GM15510 (cell line): ENCODE data around the gene GPR34.

Source experiments
- POLR2A ChIP-seq: IDR thresholded peaks from 3 replicates; pipeline ENCODE4 v1.6.1; 2011; ENCODE audit warnings: borderline replicate concordance; ENCODE audit not compliant: insufficient read length; ENCODE audit errors: extremely low read depth

The GPR34 gene

DNA sequence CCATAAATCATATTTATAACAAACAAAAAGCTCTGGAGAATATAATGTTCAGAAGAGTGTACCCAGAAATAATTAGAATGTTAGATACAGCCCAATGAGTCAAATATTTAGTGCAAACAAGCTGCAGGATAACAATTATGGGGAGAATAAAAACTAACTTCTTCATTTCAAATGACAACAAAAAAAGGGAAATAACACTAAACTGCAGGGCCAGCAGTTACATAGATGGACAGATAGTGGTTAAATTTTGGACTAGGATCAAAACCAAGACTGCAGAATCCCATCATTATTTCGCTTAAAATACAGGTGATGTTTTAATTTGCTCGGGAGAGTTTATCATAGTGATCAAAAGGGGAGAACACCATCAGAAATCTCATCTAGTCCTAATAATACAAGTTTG is 617 bp upstream of the GPR34 start:
- no peak for TF ChIP-seq POLR2A

GRCh38 chrX:41689711-41690110 is 938 bp downstream of the GPR34 start:
- TF ChIP-seq POLR2A = no peak

DNA sequence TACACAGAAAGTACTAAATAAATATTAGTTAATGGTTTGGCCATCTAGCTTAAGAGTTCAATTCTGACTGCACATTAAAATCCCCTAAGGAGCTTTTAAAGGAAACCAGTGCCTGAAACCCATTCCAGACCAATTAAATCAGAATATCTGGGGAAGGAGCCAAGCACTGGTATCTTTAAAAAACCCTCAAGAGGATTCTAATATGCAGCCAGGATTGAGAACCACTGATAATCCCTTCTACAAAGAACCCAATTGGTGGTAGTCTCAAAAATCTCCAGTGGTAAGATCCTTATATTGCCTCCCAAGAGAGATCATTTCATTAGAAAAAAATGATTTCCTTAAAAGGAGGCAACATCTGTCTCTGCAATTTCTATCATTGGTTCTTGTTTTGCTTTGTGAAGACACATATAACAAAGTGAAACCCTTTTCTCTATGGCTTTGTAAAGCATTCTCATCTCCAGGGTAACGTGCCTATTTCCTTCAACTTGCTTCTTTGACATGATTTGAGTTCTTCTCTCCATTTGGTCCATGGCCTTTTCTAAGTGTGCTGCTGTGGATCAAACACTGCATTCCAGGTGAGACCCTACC is 3.5 kb downstream of the GPR34 start:
- TF ChIP-seq POLR2A = no peak

- no peak for TF ChIP-seq POLR2A
Measured at GRCh38 chrX:41693024-41693423, 4.3 kb downstream of the GPR34 start.

GRCh38 chrX:41695426-41695825 is 6.7 kb downstream of the GPR34 start:
- no peak for TF ChIP-seq POLR2A

DNA sequence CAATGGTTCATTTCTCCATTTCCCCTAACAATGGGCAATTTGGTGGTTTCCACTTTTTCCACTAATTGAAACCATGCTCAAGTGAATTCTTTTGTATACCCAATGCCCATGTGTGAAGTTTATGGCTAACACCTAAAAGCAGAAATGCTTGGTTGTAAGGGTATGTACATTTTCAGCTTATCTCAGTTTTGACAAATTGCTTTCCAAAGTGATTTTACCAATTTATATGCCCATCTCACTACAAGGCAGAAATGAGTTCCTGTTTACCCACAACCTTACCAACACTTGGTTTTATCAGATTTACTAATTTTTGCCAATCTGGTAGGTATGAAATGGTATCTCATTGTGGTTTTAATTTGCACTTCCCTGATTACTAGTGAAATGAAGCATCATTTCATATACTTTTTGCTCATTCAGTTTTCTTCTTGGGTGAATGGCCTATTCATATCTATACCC is 14.8 kb downstream of the GPR34 start:
- TF ChIP-seq POLR2A = no peak

DNA sequence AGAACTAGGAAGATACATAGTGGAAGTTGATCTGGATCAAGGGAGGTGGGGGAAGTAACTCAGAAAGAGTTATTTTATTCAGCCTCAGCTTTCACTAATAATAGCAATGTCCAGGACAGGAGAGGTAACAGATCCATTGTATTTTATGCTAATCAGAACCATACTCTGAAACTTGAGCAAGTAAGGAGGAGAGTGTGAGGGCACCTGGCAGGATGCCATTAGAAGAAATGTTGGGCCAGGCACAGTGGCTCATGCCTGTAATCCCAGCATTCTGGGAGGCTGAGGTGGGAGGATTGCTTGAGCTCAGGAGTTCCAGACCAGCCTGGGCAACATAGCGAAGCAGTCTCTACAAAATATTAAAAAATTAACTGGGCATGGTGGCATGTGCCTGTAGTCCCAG is 16.3 kb downstream of the GPR34 start:
- TF ChIP-seq POLR2A = no peak

DNA sequence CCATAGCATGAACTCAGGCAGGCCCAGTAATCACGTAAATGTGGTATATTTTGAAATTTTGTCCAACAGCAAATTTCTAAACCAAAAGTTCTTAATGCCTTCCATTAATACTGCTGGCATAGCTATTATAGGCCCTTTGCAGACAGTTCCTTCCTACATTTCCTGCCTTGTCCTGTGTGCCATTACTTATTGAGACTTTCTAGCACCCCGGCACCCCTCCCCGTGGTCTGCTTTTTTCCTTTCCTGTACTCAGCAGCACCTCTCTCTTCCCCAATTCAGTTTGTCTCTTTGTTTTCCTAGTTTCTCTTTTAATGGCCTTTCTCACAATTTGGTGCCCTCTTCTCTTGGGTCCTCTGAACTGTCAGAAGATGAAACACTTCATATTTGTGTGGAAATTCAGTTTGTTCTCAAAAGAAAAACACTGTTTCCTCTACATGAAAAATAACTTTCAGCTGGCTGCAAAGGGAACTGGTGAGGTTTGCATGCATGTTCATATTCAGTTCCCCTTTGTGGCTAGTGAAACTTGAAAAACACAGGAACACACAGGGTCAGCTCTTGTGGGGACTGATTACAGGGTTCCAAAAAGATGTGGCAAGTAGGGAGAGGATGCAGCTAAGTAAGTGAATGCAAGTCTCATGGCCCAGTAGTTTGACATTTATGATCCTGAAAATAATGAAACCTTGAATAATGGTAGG is 17.1 kb downstream of the GPR34 start:
- no peak for TF ChIP-seq POLR2A

GRCh38 chrX:41707218-41707617 is 18.4 kb downstream of the GPR34 start:
- no peak for TF ChIP-seq POLR2A

GRCh38 chrX:41708486-41708885 is 19.7 kb downstream of the GPR34 start:
- no peak for TF ChIP-seq POLR2A

DNA sequence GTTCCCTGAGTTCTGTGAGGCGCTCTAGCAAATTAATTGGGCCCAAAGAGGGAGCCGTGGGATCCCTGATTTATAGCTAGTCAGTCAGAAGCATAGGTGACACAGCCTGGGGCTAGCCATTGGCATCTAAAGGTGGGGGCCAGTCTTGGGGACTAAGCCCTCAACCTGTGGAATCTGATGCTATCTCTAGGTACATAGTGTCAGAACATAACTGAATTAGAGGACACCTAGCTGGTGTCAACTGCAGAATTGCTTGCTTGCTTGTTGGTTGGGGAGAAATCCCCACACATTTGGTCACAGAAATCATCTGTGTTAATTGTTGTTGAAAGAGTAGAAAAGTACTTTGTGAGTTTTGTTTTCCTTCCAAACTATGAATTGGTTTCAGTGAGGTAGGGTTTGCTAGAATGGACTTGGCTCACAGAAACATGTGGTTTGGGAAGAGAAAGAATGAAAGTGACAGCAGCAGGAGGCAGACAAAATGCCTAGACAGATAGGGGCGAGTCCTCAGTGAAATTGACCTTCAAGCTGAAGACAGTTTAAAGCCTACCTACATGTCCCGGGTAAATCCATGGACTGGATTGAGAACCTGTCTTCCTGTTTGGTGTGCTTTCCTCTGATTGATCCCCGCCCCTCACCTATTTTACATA is 22.4 kb downstream of the GPR34 start:
- no peak for TF ChIP-seq POLR2A

DNA sequence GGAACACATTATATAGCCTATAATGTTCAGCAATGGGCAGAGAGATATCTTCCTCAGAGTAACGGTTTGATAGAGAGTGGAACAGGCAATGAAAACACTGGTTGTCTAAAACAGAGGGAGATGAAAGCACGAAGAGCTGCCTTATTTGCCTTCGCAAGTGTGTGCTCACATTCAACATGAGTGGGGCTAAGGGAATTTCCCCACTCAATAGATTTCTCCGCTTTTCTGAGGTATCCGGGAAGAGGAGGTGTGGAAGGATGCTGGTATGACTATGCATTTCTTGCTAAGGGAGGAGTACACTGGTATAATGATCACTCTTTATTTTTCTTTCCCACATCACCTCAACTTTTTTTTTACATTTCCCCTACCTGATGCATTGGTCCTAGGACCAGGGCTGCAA is 27.4 kb downstream of the GPR34 start:
- TF ChIP-seq POLR2A = no peak

DNA sequence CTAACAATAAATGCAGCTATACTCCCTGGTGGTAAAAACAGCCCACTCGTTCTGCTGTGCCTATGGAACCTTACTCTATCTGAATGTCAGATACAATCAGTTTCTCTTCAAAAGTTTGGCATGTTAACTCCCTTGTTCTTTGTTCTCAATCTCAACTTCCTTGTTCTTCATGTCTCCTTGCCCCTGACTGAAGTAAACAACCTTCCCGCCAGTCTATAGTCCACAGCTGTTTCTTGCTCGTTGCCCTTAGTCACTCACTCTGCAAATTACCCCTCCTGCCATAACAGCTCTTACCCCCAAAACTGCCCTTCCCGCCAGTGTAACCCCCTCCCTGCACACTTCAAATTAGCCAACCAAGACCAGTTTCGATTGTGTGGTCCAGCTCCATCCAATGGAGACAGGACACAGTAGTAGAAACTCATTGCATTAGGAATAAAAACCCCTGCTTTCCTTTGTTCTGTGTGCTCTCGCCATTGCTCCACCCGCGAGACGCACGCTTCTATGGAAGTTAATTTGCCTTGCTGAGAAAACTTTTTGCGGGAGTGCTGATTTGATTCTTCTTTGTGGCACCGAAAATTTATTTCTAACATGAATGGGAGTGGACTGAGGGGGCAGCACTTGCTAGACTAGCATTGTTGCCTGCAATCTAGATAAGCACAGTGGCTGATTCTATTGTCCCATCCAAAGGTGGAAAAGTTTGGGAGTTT is 28.1 kb downstream of the GPR34 start:
- TF ChIP-seq POLR2A = no peak

DNA sequence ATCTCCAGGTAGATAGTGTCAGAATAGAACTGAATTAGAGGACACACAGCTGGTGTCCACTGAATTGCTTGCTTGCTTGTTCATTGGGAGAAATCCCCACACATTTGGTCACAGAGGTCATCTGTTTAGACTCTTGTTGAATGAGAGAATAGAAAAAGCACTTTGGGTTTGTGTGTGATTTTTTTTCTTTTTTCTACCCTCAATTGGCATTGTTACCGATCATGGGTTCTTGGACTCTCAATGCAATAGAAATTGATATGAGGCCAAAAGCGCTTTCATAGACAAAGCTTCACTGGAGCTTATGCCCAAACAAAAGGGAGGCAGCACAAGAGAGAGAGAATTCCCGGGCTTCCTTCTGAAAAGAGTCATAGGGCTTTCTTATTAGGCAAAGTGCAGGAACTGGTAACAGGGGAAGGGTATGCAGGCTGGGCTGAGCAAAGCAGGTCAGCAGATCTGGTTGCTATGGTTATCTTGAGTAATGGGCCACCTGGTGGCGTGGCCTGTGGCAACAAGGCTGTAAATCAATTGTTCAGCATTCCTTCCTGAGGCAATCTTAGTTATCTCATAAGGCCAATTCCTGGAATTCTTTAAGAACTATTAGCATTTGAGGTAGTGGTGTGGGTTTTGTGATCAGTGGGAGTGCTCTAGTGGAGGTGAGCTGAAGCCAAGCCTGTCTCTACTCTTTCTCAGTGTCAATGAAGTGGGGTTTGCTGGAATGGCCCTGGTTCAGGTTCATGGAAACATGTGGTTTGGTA is 29.9 kb downstream of the GPR34 start:
- no peak for TF ChIP-seq POLR2A

- no peak for TF ChIP-seq POLR2A
Measured at GRCh38 chrX:41720125-41720779, 31.5 kb downstream of the GPR34 start.

- no peak for TF ChIP-seq POLR2A
Measured at GRCh38 chrX:41721590-41721989, 32.8 kb downstream of the GPR34 start.
